GM19035 (cell line): ENCODE measurements around the gene SPHK1.

Experiments used
- ATAC-seq: cut with Tn5 transposase; IDR thresholded peaks from one replicate; pipeline ENCODE4 v1.9.1; 2021; ENCODE audit not compliant: unreplicated experiment

Gene SPHK1

GRCh38 chr17:76383546-76384221, 725 bp upstream of the SPHK1 start:
- ATAC-seq = peak; percentile 26

GRCh38 chr17:76384987-76385891, 830 bp downstream of the SPHK1 start:
- ATAC-seq = no peak

GRCh38 chr17:76385892-76386786, 1.7 kb downstream of the SPHK1 start:
- no peak for ATAC-seq

- ATAC-seq = no peak
Measured at GRCh38 chr17:76386966-76387765, 2.8 kb downstream of the SPHK1 start.

- ATAC-seq = no peak
Measured at GRCh38 chr17:76388966-76389888, 4.8 kb downstream of the SPHK1 start.

- no peak for ATAC-seq
Measured at GRCh38 chr17:76390003-76390421, 5.6 kb downstream of the SPHK1 start.

- no peak for ATAC-seq
Measured at GRCh38 chr17:76391200-76391715, 6.8 kb downstream of the SPHK1 start.

GRCh38 chr17:76394166-76394565, 9.8 kb downstream of the SPHK1 start:
- no peak for ATAC-seq

GRCh38 chr17:76395980-76396379, 11.6 kb downstream of the SPHK1 start:
- no peak for ATAC-seq

GRCh38 chr17:76397184-76397583, 12.8 kb downstream of the SPHK1 start:
- ATAC-seq = no peak

GRCh38 chr17:76397687-76398522, 13.5 kb downstream of the SPHK1 start:
- no peak for ATAC-seq

GRCh38 chr17:76398523-76399174, 14.2 kb downstream of the SPHK1 start:
- ATAC-seq = no peak

- no peak for ATAC-seq
Measured at GRCh38 chr17:76399175-76400172, 15.1 kb downstream of the SPHK1 start.

- ATAC-seq = no peak
Measured at GRCh38 chr17:76402711-76403110, 18.3 kb downstream of the SPHK1 start.

- no peak for ATAC-seq
Measured at GRCh38 chr17:76404256-76404655, 19.8 kb downstream of the SPHK1 start.

GRCh38 chr17:76404976-76405563, 20.7 kb downstream of the SPHK1 start:
- ATAC-seq = no peak
